SU-DHL-6 (cell line): ENCODE data around the gene NFKBIE.

Experiments
- CTCF ChIP-seq: fragments of 200-600 bp; sonication (generic); IDR thresholded peaks from one replicate; pipeline ENCODE4 v1.5.1; 2017; ENCODE audit warnings: antibody characterized with exemption, mild to moderate bottlenecking, low read length, moderate library complexity; ENCODE audit not compliant: insufficient read depth, poor library complexity, severe bottlenecking
- EZH2phosphoT487 ChIP-seq: fragments of 200-600 bp; sonication (generic), shearing (Covaris generic); conservative IDR thresholded peaks from 2 replicates; pipeline ENCODE4 v1.6.1; 2018; ENCODE audit warnings: mild to moderate bottlenecking, antibody characterized with exemption, low read length, moderate library complexity, mixed read lengths

- TF ChIP-seq CTCF (no peak), EZH2phosphoT487 (no peak)
These were observed 38.8 kb downstream of the NFKBIE start for GRCh38 chr6:44226368-44227147.
